ENCODE results near the gene CERCAM.
"Not testable (repeated sequence)": the region's sequence is repeated elsewhere in the genome, so short reads cannot be mapped to it uniquely, and the experiment has no call there.

The CERCAM gene

DNA sequence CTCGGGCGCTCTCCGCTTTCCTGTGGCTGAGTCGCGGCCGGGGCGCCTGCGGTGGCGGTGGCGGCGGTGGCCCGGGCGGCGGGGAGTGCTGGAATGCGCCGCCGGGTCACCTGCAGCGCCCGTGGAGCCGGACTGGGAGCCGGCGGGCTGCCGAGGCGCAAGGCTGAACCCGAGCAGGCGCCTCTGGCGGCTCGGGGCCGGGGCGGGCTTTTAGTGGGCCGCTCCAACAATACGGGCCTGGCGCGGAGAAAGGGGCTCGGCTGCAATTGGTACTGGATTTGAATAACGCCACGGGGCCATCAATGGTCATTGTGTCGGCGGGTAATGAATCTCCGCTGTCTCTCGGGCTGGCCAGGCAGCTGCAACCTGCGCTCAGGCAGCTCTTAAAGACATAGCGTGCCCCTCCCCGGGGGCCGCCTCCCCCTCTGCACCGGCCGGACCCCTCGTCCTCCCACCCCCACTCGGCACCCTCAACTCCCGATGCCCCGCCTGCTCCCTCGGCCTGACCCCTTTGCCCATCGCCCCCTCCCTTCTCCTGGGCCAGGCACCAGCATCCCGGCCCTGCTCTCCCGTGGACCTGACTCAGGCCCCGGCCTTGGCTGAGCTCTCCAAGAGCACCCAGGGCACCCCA is 27.4 kb upstream of the CERCAM start:
- no peak for DNase-seq (ENCODE audit: low read depth in 1 of 2, low spot score in 1 of 2)

DNA sequence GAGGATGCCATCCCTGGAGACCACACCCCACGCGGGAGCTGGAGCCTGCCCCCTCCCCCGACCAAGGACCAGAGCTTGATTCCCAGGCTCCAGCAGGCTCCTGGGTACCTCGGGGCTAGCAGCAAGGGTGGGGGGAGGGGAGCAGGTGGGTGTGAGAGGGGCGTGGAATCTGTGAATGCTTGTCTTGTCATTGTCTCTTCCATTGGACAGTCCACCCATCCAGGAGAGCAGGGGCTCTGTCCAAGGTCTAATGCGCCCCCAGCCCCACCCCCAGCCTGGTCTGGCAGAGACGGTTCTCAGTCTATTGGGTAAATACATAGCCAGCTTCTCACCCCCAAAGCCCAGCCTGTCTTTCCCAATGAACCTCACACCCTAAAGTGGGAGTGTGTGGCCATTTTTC is 26.7 kb upstream of the CERCAM start:
- no peak for DNase-seq (ENCODE audit: low read depth in 1 of 2, low spot score in 1 of 2)

GRCh38 chr9:128394379-128395168 is 26.1 kb upstream of the CERCAM start:
- no peak for DNase-seq (ENCODE audit: low read depth in 1 of 2, low spot score in 1 of 2)

GRCh38 chr9:128396970-128397613 is 23.6 kb upstream of the CERCAM start:
- DNase-seq (ENCODE audit: low read depth in 1 of 2, low spot score in 1 of 2), result no peak

DNA sequence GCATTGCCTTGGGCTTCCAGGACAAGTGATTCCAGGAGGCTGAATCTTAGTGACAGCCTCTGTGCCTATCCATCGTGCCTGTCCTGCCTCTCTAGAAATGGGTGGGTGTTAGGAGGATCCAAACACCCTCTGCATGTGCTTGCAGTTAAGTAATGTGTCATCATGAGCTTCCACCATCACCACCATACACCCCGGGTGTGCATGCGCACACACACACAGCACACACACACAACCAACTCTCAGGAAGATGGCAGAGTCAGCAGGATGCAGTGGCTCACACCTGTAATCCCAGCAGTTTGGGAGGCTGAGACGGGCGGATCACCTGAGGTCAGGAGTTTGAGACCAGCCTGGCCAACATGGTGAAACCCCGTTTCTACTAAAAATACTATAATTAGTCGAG is 22.8 kb upstream of the CERCAM start:
- DNase-seq (ENCODE audit: low read depth in 1 of 2, low spot score in 1 of 2), result no peak

DNA sequence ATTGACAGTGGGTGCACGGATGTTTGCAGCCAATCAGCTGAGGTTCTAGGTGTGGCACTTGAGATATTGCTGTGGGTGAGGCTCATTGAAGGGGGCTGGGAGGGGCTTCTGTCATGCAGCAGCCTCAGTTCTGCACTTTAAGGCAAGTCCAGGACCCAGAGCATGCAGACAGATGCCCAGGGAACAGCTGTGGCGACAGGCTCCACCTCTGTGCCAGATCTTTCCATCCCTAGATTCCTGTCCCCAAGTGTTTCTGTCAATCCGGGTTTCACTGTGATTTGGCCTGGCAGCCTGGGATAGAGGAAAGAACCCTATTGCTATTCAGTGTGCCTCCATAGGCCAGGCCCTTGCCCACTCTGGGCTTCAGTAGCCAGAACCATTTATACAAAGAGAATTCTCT is 20.8 kb upstream of the CERCAM start:
- no peak for DNase-seq (ENCODE audit: low read depth in 1 of 2, low spot score in 1 of 2)

DNA sequence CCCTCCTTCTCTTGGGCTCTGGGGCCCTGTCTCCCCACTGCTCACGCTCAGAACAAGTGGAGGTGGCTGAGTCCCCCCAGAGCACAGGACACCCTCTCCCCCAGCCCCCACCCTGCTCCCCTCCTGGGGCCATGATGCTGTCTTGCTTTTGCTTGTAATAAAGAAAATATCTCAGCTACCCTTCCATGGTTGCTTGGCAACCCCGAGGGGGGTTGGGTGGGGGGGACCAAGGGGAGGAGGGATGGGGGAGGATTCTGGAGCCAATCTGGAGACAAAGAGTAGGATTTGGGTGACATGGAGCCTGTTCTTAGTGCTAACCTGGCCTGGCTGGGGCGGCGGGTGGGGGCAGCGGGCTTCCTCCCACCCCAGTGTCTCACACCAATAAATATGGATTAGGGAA is 16.1 kb upstream of the CERCAM start:
- DNase-seq (ENCODE audit: low read depth in 1 of 2, low spot score in 1 of 2), result no peak

- no peak for DNase-seq (ENCODE audit: low read depth in 1 of 2, low spot score in 1 of 2)
These were observed 15.4 kb upstream of the CERCAM start for GRCh38 chr9:128405077-128405779.

GRCh38 chr9:128405780-128406171 is 14.9 kb upstream of the CERCAM start:
- no peak for DNase-seq (ENCODE audit: low read depth in 1 of 2, low spot score in 1 of 2)

DNA sequence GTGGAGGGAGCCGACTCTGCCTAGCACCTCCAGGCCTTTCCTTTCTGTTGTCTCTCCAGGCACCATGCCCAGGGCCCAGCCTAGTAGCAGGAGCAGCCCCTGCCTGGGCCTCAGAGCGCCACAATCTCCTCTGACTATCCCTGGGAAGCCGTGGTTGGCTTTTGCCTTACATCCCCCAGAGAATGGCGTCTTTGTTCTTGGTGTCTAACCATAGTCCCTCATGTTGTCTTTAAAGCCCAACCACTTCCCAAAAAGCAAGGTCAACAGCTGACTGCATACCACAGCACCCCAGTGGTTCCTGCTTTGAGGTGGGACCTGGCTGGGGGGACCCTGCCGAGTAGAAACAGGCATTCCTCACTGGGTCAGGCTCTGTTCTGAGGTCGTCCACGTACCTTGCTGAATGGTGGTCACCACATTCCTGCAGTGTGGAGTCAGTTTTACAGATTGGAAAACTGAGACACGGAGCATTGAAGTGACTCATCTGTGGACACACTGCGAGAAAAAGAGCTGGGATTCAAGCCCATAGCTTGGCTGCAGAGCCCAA is 13.7 kb upstream of the CERCAM start:
- DNase-seq (ENCODE audit: low read depth in 1 of 2, low spot score in 1 of 2), result no peak

DNA sequence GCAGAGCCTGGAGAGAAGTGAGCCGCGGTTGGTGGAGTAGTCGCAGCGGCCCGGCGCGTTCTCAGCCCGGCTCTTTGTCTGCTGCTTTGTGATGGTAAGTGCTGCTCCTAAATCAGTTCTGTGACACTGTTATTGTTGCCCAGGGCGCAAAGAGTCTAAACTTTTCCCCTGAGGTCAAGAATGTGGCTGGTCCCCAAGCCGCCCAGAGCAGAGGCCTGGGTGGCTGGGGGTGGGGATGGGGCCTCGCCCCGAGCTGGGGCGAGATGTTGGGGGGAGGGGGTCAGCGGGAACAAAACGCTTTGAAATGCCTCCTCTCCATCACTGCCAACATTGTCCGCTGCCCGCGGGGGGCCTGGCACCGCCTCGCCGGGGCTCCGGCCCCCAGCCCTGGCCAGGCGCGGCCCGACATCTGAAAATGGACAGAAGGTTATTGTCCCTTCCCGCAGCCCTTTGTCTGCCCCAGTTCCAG is 11.7 kb upstream of the CERCAM start:
- DNase-seq (ENCODE audit: low read depth in 1 of 2, low spot score in 1 of 2), result no peak

DNA sequence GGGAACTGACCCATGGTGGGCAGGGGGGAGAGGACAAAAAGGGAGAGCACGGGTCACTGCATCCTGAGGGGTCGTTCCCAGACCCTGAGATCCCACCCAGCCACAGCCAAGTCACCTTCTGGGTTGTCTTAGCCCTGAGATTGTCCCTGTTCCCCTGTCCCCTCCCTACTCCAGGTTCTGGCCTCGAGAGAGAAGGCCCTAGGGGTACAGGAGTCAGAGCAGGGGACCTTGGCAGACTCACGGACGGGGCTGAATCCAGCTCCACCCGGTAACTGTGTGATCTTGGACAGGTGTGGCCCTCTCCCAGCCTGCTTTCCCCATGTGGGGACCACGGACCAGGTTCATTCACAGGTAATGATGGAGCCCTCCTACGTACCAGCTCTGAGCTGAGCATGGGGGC is 11.2 kb upstream of the CERCAM start:
- DNase-seq (ENCODE audit: low read depth in 1 of 2, low spot score in 1 of 2), result no peak

GRCh38 chr9:128409978-128410377 is 10.7 kb upstream of the CERCAM start:
- DNase-seq (ENCODE audit: low read depth in 1 of 2, low spot score in 1 of 2), result no peak

GRCh38 chr9:128411364-128412119 is 9.1 kb upstream of the CERCAM start:
- no peak for DNase-seq (ENCODE audit: low read depth in 1 of 2, low spot score in 1 of 2)

DNA sequence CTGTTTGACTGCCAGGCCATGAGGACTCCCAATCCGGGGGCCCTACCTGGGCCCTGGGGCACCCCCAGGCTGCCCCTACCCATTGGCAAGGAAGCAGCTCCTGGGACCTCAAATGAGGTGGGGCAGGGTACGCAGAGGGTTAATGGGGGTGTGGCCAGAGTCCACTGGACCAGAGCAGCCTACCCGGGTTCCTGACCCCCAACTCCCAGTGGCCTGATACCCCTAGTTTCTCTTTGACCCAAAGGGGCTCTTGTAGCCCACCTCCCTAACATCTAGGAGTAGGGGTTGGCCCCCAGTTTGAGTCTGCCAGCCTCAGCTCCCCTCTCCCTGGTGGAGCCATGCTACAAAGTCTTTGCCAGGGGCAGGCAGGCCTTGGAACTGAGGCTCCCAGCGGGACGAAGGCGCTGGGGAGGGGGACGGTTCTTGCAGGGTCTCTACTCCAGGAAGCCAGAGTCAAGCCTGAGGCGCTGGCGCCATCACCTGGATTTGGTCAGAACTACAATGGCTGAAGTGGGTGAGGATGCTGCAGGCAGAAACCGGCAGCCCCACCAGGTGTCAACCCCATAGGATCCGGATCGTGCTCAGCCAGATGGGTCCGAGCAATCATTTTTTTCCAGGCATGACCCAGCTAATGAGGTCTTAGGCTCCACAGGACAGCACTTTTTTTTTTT is 8.4 kb upstream of the CERCAM start:
- no peak for DNase-seq (ENCODE audit: low read depth in 1 of 2, low spot score in 1 of 2)

DNA sequence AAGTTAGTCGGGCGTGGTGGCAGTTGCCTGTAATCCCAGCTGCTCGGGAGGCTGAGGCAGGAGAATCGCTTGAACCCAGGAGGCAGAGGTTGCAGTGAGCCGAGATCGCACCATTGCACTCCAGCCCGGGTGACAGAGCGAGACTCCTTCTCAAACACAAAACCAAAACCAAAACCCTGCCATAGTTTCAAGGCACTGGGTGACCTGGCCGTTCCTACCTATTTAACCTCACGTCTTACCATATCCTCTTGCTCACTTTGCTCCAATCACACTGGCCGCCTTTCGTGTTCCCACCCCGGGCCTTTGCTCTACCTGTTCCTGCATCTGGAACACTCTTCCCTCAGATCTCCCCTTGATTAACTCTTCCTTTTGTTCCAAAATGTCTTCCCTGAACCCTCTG is 6.9 kb upstream of the CERCAM start:
- DNase-seq (ENCODE audit: low read depth in 1 of 2, low spot score in 1 of 2), result not testable (repeated sequence)

DNA sequence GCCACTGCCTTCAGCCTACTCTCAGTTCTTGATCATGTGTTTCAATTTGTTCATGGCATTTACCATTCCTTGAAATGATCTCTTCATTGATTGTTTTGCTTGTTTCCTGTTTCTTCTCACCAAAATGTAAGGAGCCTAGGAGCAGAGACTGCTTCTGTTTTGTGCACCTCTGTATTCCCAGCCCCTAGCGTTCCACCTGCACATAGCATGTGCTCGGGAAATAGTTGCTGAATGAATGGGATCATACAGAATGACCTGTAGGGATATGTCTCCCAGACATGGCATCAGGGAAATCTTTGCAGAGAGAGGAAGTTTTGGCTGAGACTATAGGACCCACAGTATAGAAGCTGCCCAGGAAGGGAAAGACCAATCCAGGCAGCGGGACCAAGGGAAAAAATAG is 6.2 kb upstream of the CERCAM start:
- no peak for DNase-seq (ENCODE audit: low read depth in 1 of 2, low spot score in 1 of 2)

DNA sequence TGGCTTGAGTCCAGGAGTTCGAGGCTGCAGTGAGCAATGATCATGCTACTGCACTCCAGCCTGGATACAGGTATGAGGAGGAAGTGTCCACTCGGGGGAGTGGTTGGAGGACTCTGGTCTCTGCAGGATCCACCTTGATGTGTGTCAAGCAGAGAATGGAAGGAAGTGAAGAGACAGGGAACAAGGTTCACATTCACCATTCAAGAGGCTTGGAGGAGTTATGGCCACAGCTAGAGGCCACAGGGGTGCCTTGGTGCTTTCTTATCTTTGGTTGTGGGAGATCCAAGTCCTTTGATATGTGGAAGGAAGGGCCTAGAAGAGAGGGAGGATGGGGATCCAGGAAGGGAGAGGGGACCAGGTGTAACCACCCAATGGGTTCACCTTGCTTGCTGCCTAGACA is 5.4 kb upstream of the CERCAM start:
- DNase-seq (ENCODE audit: low read depth in 1 of 2, low spot score in 1 of 2), result no peak

DNA sequence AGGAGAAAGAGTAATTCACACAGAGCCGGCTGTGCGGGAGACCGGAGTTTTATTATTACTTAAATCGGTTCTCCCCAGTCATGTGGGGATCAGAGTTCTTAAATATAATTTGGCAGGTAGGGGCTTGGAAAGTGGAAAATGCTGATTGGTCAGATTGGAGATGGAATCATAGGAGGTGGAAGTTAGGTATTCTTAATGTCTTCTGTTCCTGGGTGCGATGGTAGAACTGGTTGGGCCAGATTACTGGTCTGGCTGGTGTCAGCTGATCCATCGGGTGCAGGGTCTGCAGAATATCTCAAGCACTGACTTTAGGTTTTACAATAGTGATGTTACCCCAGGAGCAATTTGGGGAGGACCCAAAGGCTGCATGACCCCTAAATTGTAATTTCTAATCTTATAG is 4.6 kb upstream of the CERCAM start:
- DNase-seq (ENCODE audit: low read depth in 1 of 2, low spot score in 1 of 2), result no peak

GRCh38 chr9:128416432-128417019 is 4.1 kb upstream of the CERCAM start:
- DNase-seq (ENCODE audit: low read depth in 1 of 2, low spot score in 1 of 2), result no peak
